ENCODE data around the gene GDF2.

GDF2 gene

GRCh38 chr10:47325303-47326291 lies 3.3 kb downstream of the GDF2 start:
- ChIA-PET POLR2A (no interaction called here), CTCF (interaction anchor here (0.8 to 4.9 kb wide), 2 partner anchors 12 to 15 kb away, joined by 3 to 48 read pairs; no protein-coding TSS in a partner anchor)
- no peak for TF ChIP-seq CTCF (IDR thresholded peaks at IDR 0.05; ENCODE audit: insufficient read depth, low read length, missing control alignments)
- H3K4me3 ChIP-seq (ENCODE audit: low read depth, low read length), result no peak overlapping the region
- no peak for DNase-seq (ENCODE audit: low read depth, low spot score)

- no peak for DNase-seq (ENCODE audit: low read depth, low spot score)
- no peak for TF ChIP-seq CTCF (IDR thresholded peaks at IDR 0.05; ENCODE audit: insufficient read depth, low read length, missing control alignments)
- CTCF ChIA-PET, result interaction anchor here (4.9 kb wide), 1 partner anchor 13 kb away, joined by 48 read pairs; no protein-coding TSS in a partner anchor
- POLR2A ChIA-PET, result no interaction called here
- H3K4me3 ChIP-seq (ENCODE audit: low read depth, low read length), result no peak overlapping the region
Observed at GRCh38 chr10:47326306-47326926, 4.2 kb downstream of the GDF2 start.

- CTCF ChIA-PET, result no interaction called here
- H3K4me3 ChIP-seq (ENCODE audit: low read depth, low read length), result no peak overlapping the region
Observed at GRCh38 chr10:47326927-47327330, 4.7 kb downstream of the GDF2 start.

GRCh38 chr10:47329855-47330254 lies 7.6 kb downstream of the GDF2 start:
- POLR2A ChIA-PET, result no interaction called here
- CTCF ChIA-PET, result interaction anchor here (1.1 to 1.3 kb wide), 2 partner anchors 10 to 18 kb away, joined by 3 to 4 read pairs; no protein-coding TSS in a partner anchor
- no peak overlapping the region for H3K4me3 ChIP-seq (ENCODE audit: low read depth, low read length)
- TF ChIP-seq CTCF (IDR thresholded peaks at IDR 0.05; ENCODE audit: insufficient read depth, low read length, missing control alignments), result no peak
- DNase-seq (ENCODE audit: low read depth, low spot score), result no peak

More at GRCh38 chr10:47326927-47327330, 4.7 kb downstream of the GDF2 start:
- no peak for TF ChIP-seq CTCF (IDR thresholded peaks at IDR 0.05; ENCODE audit: insufficient read depth, low read length, missing control alignments)
- POLR2A ChIA-PET, result no interaction called here
- DNase-seq (ENCODE audit: low read depth, low spot score), result no peak

- ChIA-PET POLR2A (no interaction called here), CTCF (interaction anchor here (1.3 kb wide), 1 partner anchor 19 kb away, joined by 4 read pairs; no protein-coding TSS in a partner anchor)
Observed at GRCh38 chr10:47330366-47330765, 8.1 kb downstream of the GDF2 start.

More at GRCh38 chr10:47330366-47330765, 8.1 kb downstream of the GDF2 start:
- no peak for TF ChIP-seq CTCF (IDR thresholded peaks at IDR 0.05; ENCODE audit: insufficient read depth, low read length, missing control alignments)
- H3K4me3 ChIP-seq (ENCODE audit: low read depth, low read length), result no peak overlapping the region
- DNase-seq (ENCODE audit: low read depth, low spot score), result no peak

Data from AG04449 (cell line).